COLO668 (cell line): ENCODE measurements around the gene WRAP53.
"Not testable (repeated sequence)": the region's sequence is repeated elsewhere in the genome, so short reads cannot be mapped to it uniquely, and the experiment has no call there.

Experiments
- DNase-seq: peaks from one replicate; lab custom pipeline; 2025; ENCODE audit not compliant: unreplicated experiment; lab: John Stamatoyannopoulos, UW

Gene WRAP53

DNA sequence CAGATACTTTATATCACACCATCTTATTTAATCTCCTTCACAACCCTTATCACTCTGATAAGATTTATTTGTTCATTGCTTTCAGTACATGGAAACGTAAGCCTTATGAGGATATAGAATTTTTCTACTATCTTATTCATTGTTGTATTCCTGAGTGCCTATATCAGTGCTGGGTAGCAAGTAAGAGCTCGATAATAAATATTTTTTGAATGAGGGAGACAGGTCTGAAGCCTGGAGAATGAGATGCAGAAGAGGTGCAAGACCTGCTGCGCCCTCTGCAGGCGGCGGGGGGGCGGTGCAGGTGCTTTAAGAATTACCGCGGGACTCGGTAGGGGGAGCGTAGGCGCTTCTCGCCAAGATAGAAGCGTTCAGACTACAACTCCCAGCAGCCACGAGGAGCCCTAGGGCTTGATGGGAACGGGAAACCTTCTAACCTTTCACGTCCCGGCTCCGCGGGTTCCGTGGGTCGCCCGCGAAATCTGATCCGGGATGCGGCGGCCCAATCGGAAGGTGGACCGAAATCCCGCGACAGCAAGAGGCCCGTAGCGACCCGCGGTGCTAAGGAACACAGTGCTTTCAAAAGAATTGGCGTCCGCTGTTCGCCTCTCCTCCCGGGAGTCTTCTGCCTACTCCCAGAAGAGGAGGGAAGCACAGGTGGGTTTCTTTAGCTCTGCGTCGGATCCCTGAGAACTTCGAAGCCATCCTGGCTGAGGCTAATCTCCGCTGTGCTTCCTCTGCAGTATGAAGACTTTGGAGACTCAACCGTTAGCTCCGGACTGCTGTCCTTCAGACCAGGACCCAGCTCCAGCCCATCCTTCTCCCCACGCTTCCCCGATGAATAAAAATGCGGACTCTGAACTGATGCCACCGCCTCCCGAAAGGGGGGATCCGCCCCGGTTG is at the start of gene WRAP53:
TSS of gene WRAP53 (plus strand) at position 570 of the 900 bp plus-strand sequence. CDS start at position 742, 172 bp downstream.
- peak; percentile 94 for DNase-seq

- DNase-seq: no peak
Measured at GRCh38 chr17:7640783-7641182, 47.5 kb upstream of the WRAP53 start.

- not testable (repeated sequence) for DNase-seq
Measured at GRCh38 chr17:7641635-7642034, 46.6 kb upstream of the WRAP53 start.

- no peak for DNase-seq
Measured at GRCh38 chr17:7644775-7645174, 43.5 kb upstream of the WRAP53 start.

DNA sequence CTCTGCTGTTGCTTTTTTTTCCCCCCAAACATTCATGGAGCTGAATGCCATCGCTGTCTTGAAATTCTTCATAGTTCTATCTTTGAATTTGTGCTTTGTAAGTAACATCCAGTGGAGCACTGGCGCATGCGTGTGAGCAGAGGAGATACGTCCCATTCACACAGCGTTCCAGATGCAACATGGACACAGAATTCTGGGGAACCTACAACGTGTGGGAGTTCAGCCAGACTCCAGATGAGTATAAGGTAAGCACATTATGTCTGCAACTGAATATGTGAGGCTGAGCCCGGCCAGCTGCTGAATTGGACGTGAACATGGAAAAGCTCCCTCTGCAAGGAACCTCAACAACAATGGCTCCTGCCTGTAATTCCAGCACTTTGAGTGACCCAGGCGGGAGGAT is 41.8 kb upstream of the WRAP53 start:
- DNase-seq: no peak

DNA sequence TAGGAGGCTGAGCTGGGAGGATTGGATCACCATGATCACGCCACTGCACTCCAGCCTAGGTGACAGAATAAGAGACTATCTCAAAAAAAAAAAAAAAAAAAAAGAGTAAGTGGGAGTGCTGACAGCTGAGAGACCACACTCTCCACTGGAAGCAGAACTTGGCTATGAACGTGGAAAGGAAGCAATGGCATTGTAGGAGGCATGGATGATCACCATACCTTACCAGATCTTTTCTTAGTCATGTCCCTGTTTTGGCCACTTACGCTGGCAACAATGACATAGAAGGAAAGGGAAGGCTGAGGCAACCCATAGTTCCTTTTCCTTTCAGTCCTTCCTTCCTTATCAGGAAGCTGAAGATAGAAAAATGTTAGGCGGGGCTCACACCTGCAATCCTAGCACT is 41.3 kb upstream of the WRAP53 start:
- no peak for DNase-seq

DNA sequence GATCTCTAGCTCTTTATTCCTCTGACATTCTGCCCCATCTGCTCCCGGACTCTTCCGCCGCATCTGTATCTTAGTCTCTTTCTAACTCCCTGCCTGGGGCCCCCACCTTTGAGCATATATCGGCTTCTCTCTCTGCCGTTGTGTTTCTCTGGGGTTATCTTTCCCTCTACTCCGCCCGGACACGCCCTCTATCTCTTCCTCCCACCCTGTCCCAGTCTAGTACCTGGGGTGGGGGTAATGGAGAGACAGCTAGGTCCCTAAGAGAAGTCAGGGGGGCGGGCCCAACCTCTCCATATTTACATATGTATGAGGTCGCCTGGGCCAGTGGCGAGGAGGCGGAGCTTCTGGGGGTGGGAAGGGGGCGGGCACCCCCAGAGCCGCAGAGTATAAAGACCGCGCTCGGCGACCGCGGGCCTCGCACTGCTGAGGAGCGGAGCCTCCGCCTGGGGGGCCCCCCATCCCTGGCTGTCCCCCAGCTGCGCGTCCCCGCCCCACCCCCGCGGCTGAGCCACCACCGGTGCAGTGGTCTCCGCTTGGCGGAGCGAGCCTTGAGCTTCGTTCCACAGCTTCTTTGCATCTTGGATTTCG is 37.7 kb upstream of the WRAP53 start, which contains the start of gene ATP1B2:
TSS of gene ATP1B2 (plus strand) at position 418 of the 588 bp plus-strand sequence. CDS start 593 bp downstream, outside the sequence.
- DNase-seq: peak; percentile 1

DNA sequence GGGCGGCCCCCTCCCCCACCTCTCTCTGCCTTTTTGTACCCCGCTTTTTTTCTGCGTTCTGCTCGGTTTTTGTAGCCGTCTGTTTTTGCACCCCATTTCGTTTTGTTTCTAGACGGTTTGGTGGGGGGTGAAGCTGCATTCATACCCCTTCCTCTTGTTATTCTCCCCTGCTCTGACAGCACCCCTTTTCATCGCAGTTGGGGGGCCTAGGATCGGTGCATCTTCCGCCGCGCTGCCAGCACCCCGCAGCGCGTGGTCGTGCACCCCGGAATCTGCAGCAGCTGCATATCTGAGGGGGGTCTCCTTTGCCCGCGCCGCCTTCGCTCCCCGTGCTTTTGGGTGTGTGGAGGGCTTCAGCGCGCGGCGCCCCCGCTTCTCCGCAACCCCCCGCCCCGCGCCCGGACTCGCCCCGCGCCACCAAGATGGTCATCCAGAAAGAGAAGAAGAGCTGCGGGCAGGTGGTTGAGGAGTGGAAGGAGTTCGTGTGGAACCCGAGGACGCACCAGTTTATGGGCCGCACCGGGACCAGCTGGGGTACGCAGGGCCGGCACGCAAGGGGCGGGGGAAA is 37.1 kb upstream of the WRAP53 start:
- no peak for DNase-seq

GRCh38 chr17:7651665-7652387 is 36.5 kb upstream of the WRAP53 start:
- DNase-seq: no peak

- DNase-seq: no peak
Measured at GRCh38 chr17:7652388-7653356, 35.6 kb upstream of the WRAP53 start.

- DNase-seq: no peak
Measured at GRCh38 chr17:7654832-7655540, 33.3 kb upstream of the WRAP53 start.

DNA sequence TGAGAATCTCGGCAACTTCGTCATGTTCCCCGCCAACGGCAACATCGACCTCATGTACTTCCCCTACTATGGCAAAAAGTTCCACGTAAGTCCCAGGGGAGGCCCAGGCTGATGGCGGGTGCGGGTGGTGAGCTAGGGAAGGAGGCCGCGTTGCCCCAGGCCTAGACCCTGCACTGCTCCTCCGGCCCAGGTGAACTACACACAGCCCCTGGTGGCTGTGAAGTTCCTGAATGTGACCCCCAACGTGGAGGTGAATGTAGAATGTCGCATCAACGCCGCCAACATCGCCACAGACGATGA is 32.8 kb upstream of the WRAP53 start:
- DNase-seq: no peak

DNA sequence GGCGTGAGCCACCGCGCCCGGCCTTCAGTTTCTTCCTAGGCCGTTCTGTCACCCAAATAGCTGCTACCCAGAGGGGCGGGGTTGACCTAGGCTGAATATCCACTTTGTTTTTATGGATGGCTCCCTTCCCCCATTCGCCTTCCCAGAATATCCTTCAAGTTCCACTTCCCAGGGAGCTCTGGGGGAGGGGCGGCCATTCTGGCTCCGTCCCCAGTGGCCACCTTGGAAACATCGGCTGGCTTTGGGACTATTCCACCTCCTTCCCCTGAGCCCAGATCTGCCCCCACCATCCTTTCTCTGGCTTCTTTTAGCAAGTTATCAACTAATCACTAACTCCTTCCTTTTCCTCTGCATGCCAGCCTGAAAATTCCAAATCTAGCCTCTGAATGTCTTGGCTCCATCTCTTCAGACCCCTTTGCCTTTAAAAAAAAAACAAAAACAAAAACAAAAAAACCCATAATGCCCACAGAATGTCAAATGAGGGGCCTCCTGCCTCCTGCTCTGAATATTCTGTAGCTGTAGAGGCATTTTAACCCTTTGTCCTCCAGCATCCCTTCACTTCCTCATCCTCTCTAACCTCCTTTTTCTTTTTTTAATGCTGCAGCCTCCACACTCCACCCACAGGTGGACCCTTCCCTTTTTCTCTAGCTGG is 31.2 kb upstream of the WRAP53 start:
- no peak for DNase-seq

DNA sequence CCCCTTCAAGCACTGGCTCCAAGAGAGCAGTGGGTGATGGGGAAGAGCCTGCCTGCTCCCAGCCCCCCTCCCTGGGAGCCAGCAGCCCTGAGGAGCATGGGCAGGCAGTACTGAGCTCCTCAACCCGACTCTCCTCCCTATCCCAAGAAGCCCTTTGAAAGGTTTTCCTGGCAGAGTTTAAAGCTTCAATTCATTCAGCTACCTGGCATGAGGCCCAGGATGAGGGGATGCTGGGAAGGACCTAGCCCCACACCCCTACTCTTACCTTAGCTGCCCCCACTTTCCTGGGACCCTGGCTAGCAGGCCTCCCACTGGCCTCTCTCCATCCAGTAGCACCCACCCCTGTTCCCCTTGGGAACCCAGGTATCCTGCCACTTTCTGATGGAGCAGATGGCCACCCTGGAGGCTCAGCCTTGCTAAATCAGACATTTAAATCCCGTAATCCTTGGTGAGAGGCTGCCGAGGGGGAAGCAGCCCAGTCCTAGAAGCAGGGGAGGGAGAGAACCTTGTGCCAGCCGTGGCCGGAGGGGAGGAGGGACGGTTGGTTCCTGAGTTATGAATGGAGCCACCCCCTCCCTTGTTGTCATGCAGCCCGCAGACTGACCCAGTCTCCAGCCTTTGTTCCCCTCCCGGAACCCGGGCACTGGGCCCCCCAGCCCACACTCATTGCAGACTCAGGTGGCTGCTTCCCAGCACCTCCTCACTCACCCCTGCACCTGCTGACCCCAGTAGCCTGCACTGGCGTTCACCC is 20.4 kb upstream of the WRAP53 start:
- no peak for DNase-seq

DNA sequence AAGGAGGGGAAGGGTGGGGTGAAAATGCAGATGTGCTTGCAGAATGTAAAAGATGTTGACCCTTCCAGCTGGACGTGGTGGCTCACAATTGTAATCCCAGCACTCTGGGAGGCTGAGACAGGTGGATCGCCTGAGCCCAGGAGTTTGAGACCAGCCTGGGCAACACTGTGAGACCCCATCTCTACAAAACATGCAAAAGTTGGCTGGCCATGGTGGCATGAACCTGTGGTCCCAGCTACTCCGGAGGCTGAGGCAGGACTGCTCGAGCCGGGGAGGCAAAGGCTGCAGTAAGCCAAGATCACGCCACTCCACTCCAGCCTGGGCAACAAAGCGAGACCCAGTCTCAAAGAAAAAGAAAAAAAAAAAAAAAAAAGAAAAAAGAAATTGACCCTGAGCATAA is 19.8 kb upstream of the WRAP53 start:
- no peak for DNase-seq

- peak; percentile 1 for DNase-seq
Measured at GRCh38 chr17:7673239-7673638, 15.0 kb upstream of the WRAP53 start.

DNA sequence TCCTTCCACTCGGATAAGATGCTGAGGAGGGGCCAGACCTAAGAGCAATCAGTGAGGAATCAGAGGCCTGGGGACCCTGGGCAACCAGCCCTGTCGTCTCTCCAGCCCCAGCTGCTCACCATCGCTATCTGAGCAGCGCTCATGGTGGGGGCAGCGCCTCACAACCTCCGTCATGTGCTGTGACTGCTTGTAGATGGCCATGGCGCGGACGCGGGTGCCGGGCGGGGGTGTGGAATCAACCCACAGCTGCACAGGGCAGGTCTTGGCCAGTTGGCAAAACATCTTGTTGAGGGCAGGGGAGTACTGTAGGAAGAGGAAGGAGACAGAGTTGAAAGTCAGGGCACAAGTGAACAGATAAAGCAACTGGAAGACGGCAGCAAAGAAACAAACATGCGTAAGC is 13.3 kb upstream of the WRAP53 start:
- no peak for DNase-seq

DNA sequence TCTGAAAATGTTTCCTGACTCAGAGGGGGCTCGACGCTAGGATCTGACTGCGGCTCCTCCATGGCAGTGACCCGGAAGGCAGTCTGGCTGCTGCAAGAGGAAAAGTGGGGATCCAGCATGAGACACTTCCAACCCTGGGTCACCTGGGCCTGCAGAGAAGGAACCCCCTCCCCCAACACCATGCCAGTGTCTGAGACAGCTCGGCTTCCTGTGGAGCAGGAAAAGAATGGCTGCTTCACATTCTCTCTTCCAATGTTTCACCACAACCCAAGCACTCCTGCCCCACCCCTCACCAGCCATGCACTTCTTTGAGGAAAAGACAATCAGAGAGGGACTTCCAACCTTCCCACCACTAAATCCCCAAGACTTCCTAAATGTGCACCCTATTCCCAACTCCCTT is 11.7 kb upstream of the WRAP53 start:
- no peak for DNase-seq
